HepG2 (cell line): ENCODE measurements around the gene PTPRD. TPM values are rescaled to one million over a fixed set of nuclear protein-coding genes. Genes with fewer than 3 reads are reported as not detected.

Experiments used
- ATAC-seq: fragments of 200-7000 bp; cut with Tn5 transposase; 3 replicates; pipeline ENCODE4 v1.9.1; 2020; ENCODE audit warnings: mild to moderate bottlenecking, moderate library complexity
- BruUV-seq: library from RNA; stranded (reverse); fragments of 400-500 nt; replicated peaks from 2 replicates; lab custom pipeline; 2021; lab: Mats Ljungman, UMichigan
- CTCF ChIA-PET: fragments of 300-600 bp; formaldehyde crosslinking; extraction: SDS; loops from one replicate; lab custom pipeline; 2021; ENCODE audit warnings: low total read pairs, inconsistent platforms, low intra/inter-chr PET ratio; lab: Yijun Ruan, JAX
- POLR2A ChIA-PET: fragments of 350-600 bp; sonication (Branson Sonifier 250); formaldehyde crosslinking; loops from one replicate; lab custom pipeline; 2020; ENCODE audit warnings: antibody characterized with exemption, inconsistent platforms; lab: Yijun Ruan, JAX
- DNase-seq: peaks from one replicate; pipeline ENCODE4 v3.0.0-alpha.2; 2015; ENCODE audit warnings: low spot score
- FAIRE-seq: peaks from 3 replicates; lab custom pipeline; 2011; peaks lifted over from hg19 to GRCh38; lab: Jason Lieb, UNC
- H2AFZ ChIP-seq: one replicate; pipeline ENCODE4 v1.6.1; 2011; ENCODE audit warnings: low read length, inconsistent platforms
- H3K27ac ChIP-seq: fragments of 300-600 bp; 3 replicates; pipeline ENCODE4 v1.8.0; 2011; ENCODE audit warnings: mixed run types, mild to moderate bottlenecking, mixed read lengths, low read length, inconsistent platforms; ENCODE audit not compliant: insufficient read depth; ENCODE audit errors: extremely low read length
- H3K27me3 ChIP-seq, 2 experiments: fragments of 200-600 bp in 1 of 2; 2 replicates in 1 of 2; 3 replicates in 1 of 2; pipeline versions ENCODE4 v1.6.0 to v1.8.0; 2011; ENCODE audit warnings: low read length in 2 of 2, mild to moderate bottlenecking in 2 of 2, moderate library complexity in 2 of 2, inconsistent platforms in 1 of 2; ENCODE audit not compliant: insufficient read depth in 2 of 2, control insufficient read depth in 1 of 2
- H3K36me3 ChIP-seq, 2 experiments: fragments of 200-600 bp in 1 of 2; replicated peaks in 1 of 2; 2 replicates in 1 of 2; 3 replicates in 1 of 2; pipeline versions ENCODE4 v1.5.1 to v1.8.0; 2011; ENCODE audit warnings: low read length in 2 of 2, inconsistent platforms in 1 of 2; ENCODE audit not compliant: insufficient read depth in 2 of 2, control insufficient read depth in 1 of 2
- H3K4me1 ChIP-seq: 2 replicates; pipeline ENCODE4 v1.5.1; 2012; ENCODE audit warnings: low read length, inconsistent platforms; ENCODE audit not compliant: insufficient read depth
- H3K4me2 ChIP-seq: 2 replicates; pipeline ENCODE4 v1.6.0; 2011; ENCODE audit warnings: low read depth, low read length, inconsistent platforms
- H3K4me3 ChIP-seq, 3 experiments: fragments of 200-600 bp in 1 of 3; sonication (generic), shearing (Covaris generic) in 1 of 3; replicated peaks in 1 of 3; 2 replicates each; pipeline ENCODE4 v1.5.1; 2011 to 2016; ENCODE audit warnings: low read length in 3 of 3, inconsistent platforms in 2 of 3, low read depth in 2 of 3, mild to moderate bottlenecking in 2 of 3, control low read depth in 1 of 3, mixed read lengths in 1 of 3; ENCODE audit not compliant: insufficient read depth in 1 of 3
- H3K79me2 ChIP-seq: one replicate; pipeline ENCODE4 v1.6.1; 2011; ENCODE audit warnings: low read length, inconsistent platforms; ENCODE audit not compliant: insufficient read depth
- H3K9ac ChIP-seq: 2 replicates; pipeline ENCODE4 v1.6.0; 2011; ENCODE audit warnings: mild to moderate bottlenecking, low read depth, low read length, inconsistent platforms; ENCODE audit not compliant: insufficient read depth
- H3K9me3 ChIP-seq: 2 replicates; pipeline ENCODE4 v1.5.1; 2012; ENCODE audit warnings: mild to moderate bottlenecking, low read length
- H4K20me1 ChIP-seq: 2 replicates; pipeline ENCODE4 v1.6.0; 2011; ENCODE audit warnings: inconsistent platforms, mild to moderate bottlenecking, low read length, moderate library complexity; ENCODE audit not compliant: insufficient read depth
- AKNA ChIP-seq: sonication (generic); formaldehyde crosslinking; IDR thresholded peaks from 2 replicates; pipeline ENCODE4 v1.4.0; 2020; ENCODE audit warnings: missing genetic modification reagents, borderline replicate concordance
- CENPX ChIP-seq: sonication (generic); formaldehyde crosslinking; IDR thresholded peaks from 2 replicates; pipeline ENCODE4 v1.9.0; 2021; ENCODE audit warnings: mild to moderate bottlenecking, missing genetic modification reagents, moderate library complexity
- GATA4 ChIP-seq: sonication (generic); IDR thresholded peaks from 2 replicates; pipeline ENCODE4 v1.6.1; 2016; ENCODE audit warnings: antibody characterized with exemption, low read depth, borderline replicate concordance
- GATAD1 ChIP-seq: IDR thresholded peaks from 2 replicates; pipeline ENCODE4 v1.6.1; 2016; ENCODE audit warnings: missing genetic modification reagents, missing compliant biosample characterization
- KAT7 ChIP-seq: IDR thresholded peaks from 2 replicates; pipeline ENCODE4 v1.6.1; 2018; ENCODE audit warnings: borderline replicate concordance, missing compliant biosample characterization
- KAT8 ChIP-seq: IDR thresholded peaks from 2 replicates; pipeline ENCODE4 v1.6.1; 2016; ENCODE audit warnings: missing genetic modification reagents, missing compliant biosample characterization
- MEIS2 ChIP-seq: sonication (generic); formaldehyde crosslinking; IDR thresholded peaks from 2 replicates; pipeline ENCODE4 v1.9.0; 2021; ENCODE audit warnings: mild to moderate bottlenecking, missing genetic modification reagents
- RARG ChIP-seq: sonication (generic); formaldehyde crosslinking; IDR thresholded peaks from 2 replicates; pipeline ENCODE4 v1.4.0; 2020; ENCODE audit warnings: low read depth, mild to moderate bottlenecking, missing genetic modification reagents
- RBM39 ChIP-seq: fragments of 200-400 bp; formaldehyde crosslinking; IDR thresholded peaks from one replicate; pipeline ENCODE4 v1.6.1; 2018; ENCODE audit warnings: antibody characterized with exemption, mild to moderate bottlenecking, low read depth, low read length; ENCODE audit not compliant: poor library complexity, severe bottlenecking
- ZHX1 ChIP-seq: sonication (generic); formaldehyde crosslinking; IDR thresholded peaks from 2 replicates; pipeline ENCODE4 v1.8.1; 2022; ENCODE audit warnings: low read depth, mild to moderate bottlenecking, missing genetic modification reagents
- ZNF142 ChIP-seq: sonication (generic); formaldehyde crosslinking; IDR thresholded peaks from 2 replicates; pipeline ENCODE4 v1.4.0; 2020; ENCODE audit warnings: missing genetic modification reagents
- ZNF772 ChIP-seq: sonication (generic); formaldehyde crosslinking; IDR thresholded peaks from 2 replicates; pipeline ENCODE4 v1.5.0; 2020; ENCODE audit warnings: mild to moderate bottlenecking, missing genetic modification reagents
- WGBS: methylation state at CpG from one replicate; pipeline ENCODE4 v1.1.6; 2017; ENCODE audit warnings: low lambda C conversion rate; 5-methylcytosine and 5-hydroxymethylcytosine counted together
- in situ Hi-C: cut with HindIII; loops from 2 replicates; pipeline ENCODE4 v1.10.0; 2017; ENCODE audit warnings: low pct_unique_long_range_greater_than_20kb; ENCODE audit not compliant: extremely low pct_ligation_motif_present
- intact Hi-C: fragments of 100-400 bp; cut with micrococcal nuclease; formaldehyde crosslinking; loops from one replicate; pipeline ENCODE4 v1.10.0; 2022; ENCODE audit not compliant: unreplicated experiment
- polyA plus RNA-seq, 8 experiments: library from polyadenylated mRNA; depleted of rRNA in 3 of 8; stranded (reverse) in 7 of 8; unstranded in 1 of 8; fragments of >200 nt; fragmentation: Illumina TruSeq in 4 of 8; extraction: Trizol in 4 of 8; gene quantifications; 2 replicates each; pipeline versions ENCODE4 v1.2.1 to v1.2.3, GENCODE V29; 2011 to 2016; ENCODE audit warnings: low read depth in 4 of 8, missing spikeins in 1 of 8, mixed read lengths in 1 of 8; ENCODE audit not compliant: insufficient read depth in 1 of 8
- total RNA-seq, 5 experiments: library from RNA; depleted of rRNA; stranded (reverse); fragments of >200 nt; fragmentation: Illumina TruSeq; extraction: Trizol; gene quantifications; 2 replicates each; pipeline ENCODE4 v1.2.3, GENCODE V29; 2016; ENCODE audit warnings: low read depth in 1 of 5

Gene PTPRD
- total and polyA plus RNA-seq, 2 of the 13 experiments (the other 11 are each of a cell fraction or from before 2014, with no cell fraction given) = 0.05 TPM; not detected in 1

GRCh38 chr9:9799287-9799686 is 813.5 kb downstream of the PTPRD start:
- Histone ChIP-seq H4K20me1 (no peaks in the 10 kb centered on the region), H3K4me3 (no peak overlapping the region), H3K4me2 (no peak overlapping the region), H3K27me3 (no peaks in the 10 kb centered on the region), H3K36me3 (no peaks in the 10 kb centered on the region), H3K9me3 (no peaks in the 10 kb centered on the region), H3K9ac (no peak overlapping the region), H3K4me1 (no peaks in the 10 kb centered on the region), H3K27ac (no peak overlapping the region), H2AFZ (no peak overlapping the region), H3K79me2 (no peaks in the 10 kb centered on the region)
- in situ Hi-C loops (no loop called here), intact Hi-C loops (no loop called here)
- no peak for ATAC-seq
- no TSS peak for BruUV-seq
- DNase-seq = no peak
- no peak for FAIRE-seq
- ChIA-PET POLR2A (no interaction called here), CTCF (no interaction called here)
- 0% methylated on average over 1 of the region's 1 CpG for WGBS
- TF ChIP-seq KAT7 (CRISPR knock-in tag) (no peak), MEIS2 (no peak), ZHX1 (no peak), ZNF772 (CRISPR knock-in tag) (no peak), AKNA (no peak), RARG (no peak), ZNF142 (no peak), KAT8 (no peak), RBM39 (no peak), GATA4 (no peak), CENPX (CRISPR knock-in tag) (no peak), GATAD1 (CRISPR knock-in tag) (no peak)
